Measurements from ENCODE around the gene WRAP53.

Gene WRAP53

DNA sequence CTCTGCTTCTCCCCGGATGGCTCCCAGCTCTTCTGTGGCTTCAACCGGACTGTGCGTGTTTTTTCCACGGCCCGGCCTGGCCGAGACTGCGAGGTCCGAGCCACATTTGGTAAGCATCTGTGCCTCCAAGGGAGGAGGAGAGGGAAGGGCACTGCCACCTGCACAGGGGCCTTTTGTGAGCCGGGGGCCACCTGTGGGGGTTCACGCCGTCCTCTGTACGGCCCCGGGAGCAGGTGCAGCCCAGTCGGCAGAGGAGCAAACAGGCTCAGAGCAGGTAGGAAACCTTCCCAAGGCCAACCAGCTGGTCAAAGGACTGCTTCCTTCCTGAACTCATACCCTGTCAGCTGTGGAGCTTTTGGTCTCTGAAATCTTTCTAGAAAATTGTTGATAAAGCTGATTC, 13.4 kb downstream of the WRAP53 start:
- no peak overlapping the region for H3K4me2 ChIP-seq (ENCODE audit: low read depth, low read length, poor library complexity, severe bottlenecking)
- H3K4me3 ChIP-seq (ENCODE audit: low read length, poor library complexity, severe bottlenecking): no peak overlapping the region
- TF ChIP-seq EZH2phosphoT487 (IDR thresholded peaks at IDR 0.05; ENCODE audit: borderline replicate concordance): no peak
- TF ChIP-seq, protein P1, sequence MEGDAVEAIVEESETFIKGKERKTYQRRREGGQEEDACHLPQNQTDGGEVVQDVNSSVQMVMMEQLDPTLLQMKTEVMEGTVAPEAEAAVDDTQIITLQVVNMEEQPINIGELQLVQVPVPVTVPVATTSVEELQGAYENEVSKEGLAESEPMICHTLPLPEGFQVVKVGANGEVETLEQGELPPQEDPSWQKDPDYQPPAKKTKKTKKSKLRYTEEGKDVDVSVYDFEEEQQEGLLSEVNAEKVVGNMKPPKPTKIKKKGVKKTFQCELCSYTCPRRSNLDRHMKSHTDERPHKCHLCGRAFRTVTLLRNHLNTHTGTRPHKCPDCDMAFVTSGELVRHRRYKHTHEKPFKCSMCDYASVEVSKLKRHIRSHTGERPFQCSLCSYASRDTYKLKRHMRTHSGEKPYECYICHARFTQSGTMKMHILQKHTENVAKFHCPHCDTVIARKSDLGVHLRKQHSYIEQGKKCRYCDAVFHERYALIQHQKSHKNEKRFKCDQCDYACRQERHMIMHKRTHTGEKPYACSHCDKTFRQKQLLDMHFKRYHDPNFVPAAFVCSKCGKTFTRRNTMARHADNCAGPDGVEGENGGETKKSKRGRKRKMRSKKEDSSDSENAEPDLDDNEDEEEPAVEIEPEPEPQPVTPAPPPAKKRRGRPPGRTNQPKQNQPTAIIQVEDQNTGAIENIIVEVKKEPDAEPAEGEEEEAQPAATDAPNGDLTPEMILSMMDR (conservative IDR thresholded peaks at IDR 0.05; ENCODE audit: low read length): no peak
- no peaks in the 10 kb centered on the region for H3K9me2 ChIP-seq (replicated peaks; ENCODE audit: low read depth, low read length)
- no peak overlapping the region for H2AFZ ChIP-seq (ENCODE audit: low read length)
- H3K79me2 ChIP-seq (ENCODE audit: insufficient read depth, low read length): no peaks in the 10 kb centered on the region
- H3K27me3 ChIP-seq (ENCODE audit: insufficient read depth, low read length, poor library complexity, severe bottlenecking): no peaks in the 10 kb centered on the region
- H3K4me1 ChIP-seq (ENCODE audit: insufficient read depth, low read length, poor library complexity, severe bottlenecking): no peaks in the 10 kb centered on the region
- no peaks in the 10 kb centered on the region for H3F3A ChIP-seq (ENCODE audit: low read depth)
- no peaks in the 10 kb centered on the region for H4K20me1 ChIP-seq (ENCODE audit: insufficient read depth, low read length, poor library complexity, severe bottlenecking)
- no peaks in the 10 kb centered on the region for H3K9me3 ChIP-seq (ENCODE audit: insufficient read depth, low read depth, low read length)
- H3K36me3 ChIP-seq (ENCODE audit: insufficient read depth, low read length): no peaks in the 10 kb centered on the region; the same call in 1 of the 2 replicates
- H3K9ac ChIP-seq (ENCODE audit: low read depth, low read length, poor library complexity, severe bottlenecking): no peak overlapping the region

DNA sequence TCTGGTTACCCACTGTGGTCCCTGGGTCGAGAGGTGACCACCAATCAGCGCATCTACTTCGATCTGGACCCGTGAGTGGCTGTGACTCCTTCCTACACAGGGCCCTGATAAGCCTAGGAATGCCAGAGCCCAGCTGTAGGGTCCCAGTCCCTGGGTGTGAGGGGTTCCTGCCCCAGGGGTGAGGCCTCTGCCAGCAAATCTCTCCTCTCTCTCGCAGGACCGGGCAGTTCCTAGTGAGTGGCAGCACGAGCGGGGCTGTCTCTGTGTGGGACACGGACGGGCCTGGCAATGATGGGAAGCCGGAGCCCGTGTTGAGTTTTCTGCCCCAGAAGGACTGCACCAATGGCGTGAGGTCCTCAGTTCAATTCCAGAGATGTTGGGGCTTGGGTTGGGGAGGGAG, 14.5 kb downstream of the WRAP53 start:
- Histone ChIP-seq H3K4me3 (ENCODE audit: low read length, poor library complexity, severe bottlenecking) (no peak overlapping the region), H3K4me2 (ENCODE audit: low read depth, low read length, poor library complexity, severe bottlenecking) (no peak overlapping the region)

DNA sequence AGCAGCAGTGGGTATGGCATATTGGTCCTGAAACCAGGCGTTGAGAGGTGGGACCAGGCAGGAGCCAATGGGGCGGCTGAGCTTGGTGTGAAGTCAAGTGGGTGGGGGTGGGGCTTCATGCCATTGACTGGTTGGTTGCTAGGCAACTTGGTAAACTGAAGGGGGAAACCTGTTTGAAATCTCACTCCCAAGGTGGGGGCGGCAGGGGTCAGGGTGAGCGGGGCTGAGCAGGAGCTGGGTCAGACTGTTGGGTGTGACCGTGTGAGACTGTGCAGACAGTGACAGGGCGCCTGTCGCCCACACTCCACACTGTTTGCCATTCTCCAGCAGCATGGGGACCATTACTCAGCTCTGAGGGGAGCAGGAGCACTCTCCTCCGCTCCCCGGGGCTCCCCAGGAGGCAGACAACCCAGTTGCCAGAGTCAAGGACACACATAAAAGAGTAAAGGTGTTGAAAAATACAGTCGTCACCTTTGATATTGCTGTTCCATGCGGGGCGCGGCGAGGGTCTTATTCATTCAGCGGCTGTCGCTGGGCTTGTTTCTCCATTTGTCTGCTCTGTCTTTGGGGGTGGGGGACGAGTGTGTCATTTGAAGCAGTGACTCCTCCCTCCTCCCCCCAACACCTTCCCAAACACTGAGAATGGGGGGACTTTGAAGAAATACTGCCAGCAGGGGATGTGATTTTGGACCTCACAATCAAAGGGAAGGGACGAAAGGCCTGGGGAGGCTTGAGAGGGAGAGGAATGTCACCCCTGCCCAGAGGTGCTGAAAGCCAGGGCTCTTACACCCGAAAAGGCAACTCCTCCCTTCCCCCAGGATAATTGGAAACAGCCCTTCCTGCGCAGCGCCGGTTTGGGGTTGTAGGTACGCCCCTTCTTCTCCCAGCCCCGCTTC, 15.6 kb downstream of the WRAP53 start:
- TF ChIP-seq, protein P1 (conservative IDR thresholded peaks at IDR 0.05; ENCODE audit: low read length): no peak
- no peak for TF ChIP-seq EZH2phosphoT487 (IDR thresholded peaks at IDR 0.05; ENCODE audit: borderline replicate concordance)
- H3K79me2 ChIP-seq (ENCODE audit: insufficient read depth, low read length): no peaks in the 10 kb centered on the region
- no peak overlapping the region for H3K4me2 ChIP-seq (ENCODE audit: low read depth, low read length, poor library complexity, severe bottlenecking)
- no peaks in the 10 kb centered on the region for H3K27me3 ChIP-seq (ENCODE audit: insufficient read depth, low read length, poor library complexity, severe bottlenecking)
- no peak overlapping the region for H2AFZ ChIP-seq (ENCODE audit: low read length)
- H3K36me3 ChIP-seq (ENCODE audit: insufficient read depth, low read length): no peaks in the 10 kb centered on the region; the same call in 1 of the 2 replicates
- no peaks in the 10 kb centered on the region for H3K9me3 ChIP-seq (ENCODE audit: insufficient read depth, low read depth, low read length)
- H4K20me1 ChIP-seq (ENCODE audit: insufficient read depth, low read length, poor library complexity, severe bottlenecking): no peaks in the 10 kb centered on the region
- no peaks in the 10 kb centered on the region for H3K4me1 ChIP-seq (ENCODE audit: insufficient read depth, low read length, poor library complexity, severe bottlenecking)
- no peaks in the 10 kb centered on the region for H3K9me2 ChIP-seq (replicated peaks; ENCODE audit: low read depth, low read length)
- H3F3A ChIP-seq (ENCODE audit: low read depth): no peaks in the 10 kb centered on the region
- no peak overlapping the region for H3K4me3 ChIP-seq (ENCODE audit: low read length, poor library complexity, severe bottlenecking)
- no peak overlapping the region for H3K9ac ChIP-seq (ENCODE audit: low read depth, low read length, poor library complexity, severe bottlenecking)

More for the DNA sequence above, 14.5 kb downstream of the WRAP53 start:
- Histone ChIP-seq H3K4me1 (ENCODE audit: insufficient read depth, low read length, poor library complexity, severe bottlenecking) (no peaks in the 10 kb centered on the region), H3K27me3 (ENCODE audit: insufficient read depth, low read length, poor library complexity, severe bottlenecking) (no peaks in the 10 kb centered on the region), H3K9ac (ENCODE audit: low read depth, low read length, poor library complexity, severe bottlenecking) (no peak overlapping the region), H3K36me3 (ENCODE audit: insufficient read depth, low read length) (no peaks in the 10 kb centered on the region; the same call in 1 of the 2 replicates), H3F3A (ENCODE audit: low read depth) (no peaks in the 10 kb centered on the region), H3K79me2 (ENCODE audit: insufficient read depth, low read length) (no peaks in the 10 kb centered on the region), H2AFZ (ENCODE audit: low read length) (no peak overlapping the region), H4K20me1 (ENCODE audit: insufficient read depth, low read length, poor library complexity, severe bottlenecking) (no peaks in the 10 kb centered on the region), H3K9me2 (replicated peaks; ENCODE audit: low read depth, low read length) (no peaks in the 10 kb centered on the region), H3K9me3 (ENCODE audit: insufficient read depth, low read depth, low read length) (no peaks in the 10 kb centered on the region)
- no peak for TF ChIP-seq EZH2phosphoT487 (IDR thresholded peaks at IDR 0.05; ENCODE audit: borderline replicate concordance)
- TF ChIP-seq, protein P1 (conservative IDR thresholded peaks at IDR 0.05; ENCODE audit: low read length): no peak

Measured in Loucy (cell line).